Right atrium auricular region (tissue), 2 donors: ENCODE data around the gene DTYMK. TPM values are rescaled to one million over a fixed set of nuclear protein-coding genes. Genes with fewer than 3 reads are reported as not detected.

ENCODE experiments used
- DNase-seq: peaks from one replicate; pipeline ENCODE4 v3.0.0-alpha.2; 2019; ENCODE audit warnings: low spot score
- H3K27ac ChIP-seq, 2 donors: fragments of 200-600 bp; sonication (generic); 1 replicate in 1 of 2; 2 replicates in 1 of 2; pipeline ENCODE4 v1.5.1; 2016 to 2019
- H3K27me3 ChIP-seq, 2 donors: fragments of 200-600 bp; sonication (generic); one replicate each; pipeline versions ENCODE4 v1.5.1 to v1.6.0; 2017 to 2019
- H3K36me3 ChIP-seq: fragments of 200-600 bp; sonication (generic); one replicate; pipeline ENCODE4 v1.5.1; 2016
- H3K4me1 ChIP-seq, 2 donors: fragments of 200-600 bp; sonication (generic); one replicate each; pipeline versions ENCODE4 v1.5.1 to v1.6.0; 2017 to 2019
- H3K4me3 ChIP-seq, 2 donors: fragments of 200-600 bp; sonication (generic); 1 replicate in 1 of 2; 2 replicates in 1 of 2; pipeline ENCODE4 v1.5.1; 2017 to 2019; ENCODE audit warnings: mild to moderate bottlenecking in 1 of 2, moderate library complexity in 1 of 2
- H3K9me3 ChIP-seq, 2 donors: fragments of 200-600 bp; sonication (generic); one replicate each; pipeline ENCODE4 v1.5.1; 2019
- CTCF ChIP-seq, 2 donors: fragments of 200-600 bp; sonication (generic); IDR thresholded peaks; one replicate each; pipeline ENCODE4 v1.5.1; 2019; ENCODE audit warnings: antibody characterized with exemption in 2 of 2
- total RNA-seq, 2 donors: library from RNA; depleted of rRNA; stranded (reverse); fragments of >200 nt; gene quantifications; one replicate each; pipeline ENCODE4 v1.1.0, GENCODE V29; 2016

The DTYMK gene
- total RNA-seq, 2 donors from 2014 or later: 6.4 to 6.6 TPM

- Histone ChIP-seq H3K9me3 (no peaks in the 10 kb centered on the region), H3K4me3 (peak overlapping the region; percentile 72 to 79), H3K27ac (peak overlapping the region; percentile 87 to 95), H3K27me3 (no peaks in the 10 kb centered on the region), H3K4me1 (peaks cover 0 to 15% of the 10 kb centered on the region in 2 donors), H3K36me3 (peaks cover 30% of the 10 kb centered on the region)
- peak; percentile 83 for DNase-seq
- TF ChIP-seq CTCF (IDR thresholded peaks at IDR 0.05): peak; percentile 11 to 50
These were observed 15.8 kb upstream of the DTYMK start for GRCh38 chr2:241702155-241703031.

GRCh38 chr2:241701399-241702154 lies 15.0 kb upstream of the DTYMK start, which contains the start of gene ING5:
ING5 (plus strand) TSS chr2:241702039; CDS start chr2:241702066, 27 bp downstream.
- H3K4me1 ChIP-seq: peaks cover 0 to 15% of the 10 kb centered on the region in 2 donors
- H3K4me3 ChIP-seq: peak within 1 kb of the TSS; percentile 72 to 79
- H3K27me3 ChIP-seq: no peaks in the 10 kb centered on the region
- H3K27ac ChIP-seq: peak within 1 kb of the TSS; percentile 87 to 95
- peaks cover 22% of the 10 kb centered on the region for H3K36me3 ChIP-seq
- no peaks in the 10 kb centered on the region for H3K9me3 ChIP-seq
- TF ChIP-seq CTCF (IDR thresholded peaks at IDR 0.05): no peak
- DNase-seq: peak; percentile 98

GRCh38 chr2:241701149-241701398 lies 14.5 kb upstream of the DTYMK start:
- H3K36me3 ChIP-seq: peaks cover 17% of the 10 kb centered on the region
- H3K27me3 ChIP-seq: no peaks in the 10 kb centered on the region
- H3K9me3 ChIP-seq: no peaks in the 10 kb centered on the region
- peaks cover 0 to 15% of the 10 kb centered on the region in 2 donors for H3K4me1 ChIP-seq
- TF ChIP-seq CTCF (IDR thresholded peaks at IDR 0.05): peak; percentile 21 to 56
- peak; percentile 82 for DNase-seq
- peak overlapping the region; percentile 72 to 79 for H3K4me3 ChIP-seq
- H3K27ac ChIP-seq: peak overlapping the region; percentile 87 to 95

GRCh38 chr2:241695651-241696050 lies 9.0 kb upstream of the DTYMK start:
- Histone ChIP-seq H3K27ac (no peak overlapping the region), H3K9me3 (no peaks in the 10 kb centered on the region), H3K27me3 (no peaks in the 10 kb centered on the region), H3K4me3 (no peak overlapping the region), H3K36me3 (peaks cover 20% of the 10 kb centered on the region), H3K4me1 (no peaks in the 10 kb centered on the region)
- DNase-seq: no peak
- no peak for TF ChIP-seq CTCF (IDR thresholded peaks at IDR 0.05)

GRCh38 chr2:241692448-241692847 lies 5.8 kb upstream of the DTYMK start:
- Histone ChIP-seq H3K4me1 (peaks cover 0 to 19% of the 10 kb centered on the region in 2 donors), H3K4me3 (no peak overlapping the region), H3K27ac (no peak overlapping the region), H3K36me3 (peaks cover 31% of the 10 kb centered on the region), H3K27me3 (no peaks in the 10 kb centered on the region), H3K9me3 (no peaks in the 10 kb centered on the region)
- no peak for TF ChIP-seq CTCF (IDR thresholded peaks at IDR 0.05)
- DNase-seq: no peak
